Stomach smooth muscle (tissue), 2 donors: ENCODE data around the gene DAPK1.

Experiments
- H3K27ac ChIP-seq: one replicate; pipeline ENCODE4 v1.7.0; 2013; ENCODE audit warnings: mild to moderate bottlenecking, low read length, inconsistent platforms
- H3K27me3 ChIP-seq, 2 donors: one replicate each; pipeline ENCODE4 v1.7.0; 2013; ENCODE audit warnings: low read length in 2 of 2; ENCODE audit not compliant: insufficient read depth in 2 of 2, control insufficient read depth in 1 of 2
- H3K36me3 ChIP-seq, 2 donors: one replicate each; pipeline ENCODE4 v1.7.0; 2013; ENCODE audit warnings: low read length in 2 of 2; ENCODE audit not compliant: control insufficient read depth in 2 of 2, insufficient read depth in 2 of 2
- H3K4me1 ChIP-seq: one replicate; pipeline ENCODE4 v1.7.0; 2013; ENCODE audit warnings: low read length; ENCODE audit not compliant: control insufficient read depth, insufficient read depth
- H3K4me3 ChIP-seq, 2 donors: one replicate each; pipeline ENCODE4 v1.7.0; 2013; ENCODE audit warnings: low read length in 2 of 2
- H3K9ac ChIP-seq, 2 donors: one replicate each; pipeline ENCODE4 v1.7.0; 2013; ENCODE audit warnings: low read length in 2 of 2, mild to moderate bottlenecking in 1 of 2
- H3K9me3 ChIP-seq, 2 donors: one replicate each; pipeline ENCODE4 v1.7.0; 2013; ENCODE audit warnings: low read length in 2 of 2; ENCODE audit not compliant: control insufficient read depth in 2 of 2
- donor health status: healthy.
- donor health status: Pancreatic carcinoma.

The DAPK1 gene

DNA sequence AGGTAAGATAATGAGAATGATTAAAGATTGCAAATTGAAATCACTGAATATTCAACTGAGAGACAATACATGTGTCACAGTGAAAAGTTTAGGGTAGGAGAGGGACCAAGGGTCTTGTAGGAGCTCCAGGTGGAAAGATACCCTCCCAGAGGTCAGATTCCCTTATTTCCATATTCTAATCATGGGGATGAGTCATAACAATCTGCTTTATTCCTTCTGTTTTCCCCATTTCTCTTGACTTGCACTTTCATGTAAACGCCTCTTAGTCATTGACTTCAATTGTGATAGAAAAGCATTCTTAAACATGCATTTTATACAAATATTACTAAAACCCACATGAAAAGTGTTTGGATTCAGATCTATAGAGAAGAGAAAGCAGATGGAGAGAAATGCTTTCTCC lies 147.0 kb downstream of the DAPK1 start:
- no peak overlapping the region for H3K4me3 ChIP-seq
- no peaks in the 10 kb centered on the region for H3K9me3 ChIP-seq
- H3K27me3 ChIP-seq: no peaks in the 10 kb centered on the region
- H3K4me1 ChIP-seq: peaks cover 33% of the 10 kb centered on the region
- no peak overlapping the region for H3K9ac ChIP-seq
- no peak overlapping the region for H3K27ac ChIP-seq
- H3K36me3 ChIP-seq: peaks cover 29 to 34% of the 10 kb centered on the region in 2 donors

DNA sequence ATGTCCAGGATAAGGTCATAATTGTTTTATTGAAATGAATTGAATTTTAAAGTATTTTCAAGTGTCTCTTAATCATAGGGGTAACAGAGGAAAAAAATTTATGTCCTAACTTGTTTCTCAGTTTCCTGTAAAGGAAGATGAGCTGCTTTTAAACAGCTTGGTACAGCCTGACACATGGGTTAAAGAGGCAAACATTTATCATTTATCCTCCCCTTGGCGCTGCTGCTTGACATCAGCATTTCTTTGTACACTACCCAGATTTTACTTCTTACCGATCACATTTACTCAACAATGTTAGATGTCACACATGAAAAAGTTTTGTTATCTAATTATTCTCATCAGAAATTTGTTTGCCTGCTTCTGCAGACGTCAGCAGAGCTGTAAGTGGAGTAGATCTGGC lies 148.9 kb downstream of the DAPK1 start:
- peaks cover 32 to 49% of the 10 kb centered on the region in 2 donors for H3K36me3 ChIP-seq

DNA sequence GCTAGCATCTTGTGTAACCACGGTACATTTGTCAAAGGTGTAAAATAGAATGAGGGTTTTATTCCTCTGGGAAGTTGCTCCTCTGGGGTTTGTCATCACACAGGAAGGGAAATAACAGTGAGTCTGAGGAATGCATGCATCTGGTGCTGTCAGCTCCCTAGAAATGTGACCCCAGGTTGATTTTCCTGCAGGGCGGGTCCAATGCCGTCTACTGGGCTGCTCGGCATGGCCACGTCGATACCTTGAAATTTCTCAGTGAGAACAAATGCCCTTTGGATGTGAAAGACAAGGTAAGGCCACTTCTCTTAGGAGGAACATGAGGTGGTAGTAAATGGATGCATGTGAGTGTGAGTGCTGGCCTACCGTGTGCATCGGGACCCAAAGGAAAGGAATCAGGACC lies 149.4 kb downstream of the DAPK1 start:
- Histone ChIP-seq H3K27ac (no peak overlapping the region), H3K36me3 (peaks cover 33 to 50% of the 10 kb centered on the region in 2 donors)

More for the DNA sequence above, 148.9 kb downstream of the DAPK1 start:
- Histone ChIP-seq H3K27me3 (no peaks in the 10 kb centered on the region), H3K4me1 (peaks cover 15% of the 10 kb centered on the region), H3K27ac (no peak overlapping the region), H3K4me3 (no peak overlapping the region), H3K9me3 (no peaks in the 10 kb centered on the region), H3K9ac (no peak overlapping the region)

DNA sequence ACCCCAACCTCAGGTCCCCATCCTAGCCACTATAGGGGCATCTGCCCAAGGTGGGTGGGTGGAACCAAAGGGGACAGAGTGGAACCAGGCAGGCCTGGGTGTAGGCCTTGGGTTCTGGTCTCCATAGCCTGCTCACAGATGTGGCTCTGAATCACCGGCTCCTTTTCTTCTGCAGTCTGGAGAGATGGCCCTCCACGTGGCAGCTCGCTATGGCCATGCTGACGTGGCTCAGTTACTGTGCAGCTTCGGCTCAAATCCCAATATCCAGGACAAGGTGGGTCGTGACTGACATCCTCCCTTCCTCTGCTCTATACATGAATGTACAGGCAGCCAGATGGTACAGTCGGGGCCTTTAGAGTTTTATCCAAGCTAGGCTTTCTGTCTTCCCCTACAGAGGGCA lies 150.9 kb downstream of the DAPK1 start:
- Histone ChIP-seq H3K4me1 (peaks cover 3% of the 10 kb centered on the region), H3K36me3 (peaks cover 33 to 50% of the 10 kb centered on the region in 2 donors), H3K9me3 (no peaks in the 10 kb centered on the region), H3K4me3 (no peak overlapping the region), H3K27me3 (no peaks in the 10 kb centered on the region), H3K9ac (no peak overlapping the region), H3K27ac (no peak overlapping the region)

More for the DNA sequence above, 149.4 kb downstream of the DAPK1 start:
- peaks cover 15% of the 10 kb centered on the region for H3K4me1 ChIP-seq
- H3K4me3 ChIP-seq: no peak overlapping the region
- no peak overlapping the region for H3K9ac ChIP-seq
- no peaks in the 10 kb centered on the region for H3K27me3 ChIP-seq
- H3K9me3 ChIP-seq: no peaks in the 10 kb centered on the region

DNA sequence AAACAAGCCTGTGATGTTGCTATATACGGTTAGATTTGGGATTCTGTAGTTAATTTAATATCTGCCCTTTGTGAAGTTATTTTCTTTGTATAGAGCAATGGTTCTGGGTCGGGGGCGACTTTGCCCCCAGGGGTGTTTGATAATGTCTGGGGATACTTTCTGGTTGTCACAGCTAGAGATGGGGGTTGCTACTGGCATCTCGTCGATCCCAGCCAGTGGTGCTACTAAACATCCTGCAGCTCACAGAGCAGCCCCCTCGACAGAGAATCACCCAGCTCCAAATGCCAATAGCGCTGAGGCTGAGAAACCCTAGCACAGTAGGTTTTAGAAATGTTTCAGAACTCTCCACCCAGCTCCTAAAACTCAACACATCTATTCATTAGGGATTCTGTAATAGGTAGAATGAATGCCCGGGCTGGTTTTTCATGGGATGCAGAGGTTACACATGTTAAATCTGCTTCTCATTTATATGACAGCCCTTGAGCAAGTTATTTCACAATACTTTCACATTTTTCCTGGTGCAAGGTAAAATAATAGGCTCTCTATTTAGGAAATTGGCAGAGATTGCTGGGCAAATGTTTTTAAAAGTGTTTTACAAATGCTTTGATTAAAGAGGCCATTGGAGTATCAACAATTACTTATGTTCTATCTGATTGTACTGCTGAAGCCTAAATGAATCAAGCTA lies 153.1 kb downstream of the DAPK1 start:
- Histone ChIP-seq H3K27ac (no peak overlapping the region), H3K36me3 (peaks cover 39 to 56% of the 10 kb centered on the region in 2 donors), H3K4me3 (no peak overlapping the region), H3K9me3 (no peaks in the 10 kb centered on the region), H3K27me3 (no peaks in the 10 kb centered on the region), H3K4me1 (no peaks in the 10 kb centered on the region), H3K9ac (no peak overlapping the region)

DNA sequence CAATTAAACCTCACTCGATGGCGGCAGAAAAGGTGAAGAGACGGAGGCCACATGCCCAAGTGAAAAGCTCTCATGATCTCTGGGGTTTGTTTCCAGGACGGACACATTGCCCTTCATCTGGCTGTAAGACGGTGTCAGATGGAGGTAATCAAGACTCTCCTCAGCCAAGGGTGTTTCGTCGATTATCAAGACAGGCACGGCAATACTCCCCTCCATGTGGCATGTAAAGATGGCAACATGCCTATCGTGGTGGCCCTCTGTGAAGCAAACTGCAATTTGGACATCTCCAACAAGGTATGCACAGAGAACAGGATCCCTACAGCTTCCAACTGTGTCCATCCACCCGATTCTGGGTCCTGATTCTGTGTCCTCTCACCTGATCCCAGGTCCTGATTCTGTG lies 153.8 kb downstream of the DAPK1 start:
- no peak overlapping the region for H3K4me3 ChIP-seq
- H3K36me3 ChIP-seq: peaks cover 35 to 49% of the 10 kb centered on the region in 2 donors
- peaks cover 6% of the 10 kb centered on the region for H3K4me1 ChIP-seq
- no peak overlapping the region for H3K27ac ChIP-seq
- no peak overlapping the region for H3K9ac ChIP-seq
- no peaks in the 10 kb centered on the region for H3K9me3 ChIP-seq
- H3K27me3 ChIP-seq: no peaks in the 10 kb centered on the region

DNA sequence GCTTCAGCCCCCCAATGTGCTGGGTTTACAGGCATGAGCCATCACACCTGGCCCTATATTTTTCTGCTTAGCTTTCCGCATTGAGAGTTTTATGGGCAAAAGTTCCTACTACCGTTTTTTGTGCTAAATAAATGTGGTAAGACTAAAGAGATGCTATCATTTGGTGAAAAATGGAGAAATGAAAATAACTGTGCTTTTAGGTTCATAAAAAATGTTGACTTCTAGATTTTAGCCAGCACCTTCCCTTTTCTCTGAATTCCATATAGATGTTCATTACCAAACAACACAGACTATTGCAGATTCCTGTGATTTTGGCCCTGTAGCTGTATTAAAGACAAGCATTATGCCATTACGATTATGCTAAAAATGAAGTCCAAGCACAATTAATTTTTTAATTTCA lies 156.3 kb downstream of the DAPK1 start:
- Histone ChIP-seq H3K27ac (no peak overlapping the region), H3K4me1 (peaks cover 10% of the 10 kb centered on the region), H3K9ac (no peak overlapping the region), H3K9me3 (no peaks in the 10 kb centered on the region), H3K36me3 (peaks cover 34 to 42% of the 10 kb centered on the region in 2 donors), H3K4me3 (no peak overlapping the region), H3K27me3 (no peaks in the 10 kb centered on the region)

DNA sequence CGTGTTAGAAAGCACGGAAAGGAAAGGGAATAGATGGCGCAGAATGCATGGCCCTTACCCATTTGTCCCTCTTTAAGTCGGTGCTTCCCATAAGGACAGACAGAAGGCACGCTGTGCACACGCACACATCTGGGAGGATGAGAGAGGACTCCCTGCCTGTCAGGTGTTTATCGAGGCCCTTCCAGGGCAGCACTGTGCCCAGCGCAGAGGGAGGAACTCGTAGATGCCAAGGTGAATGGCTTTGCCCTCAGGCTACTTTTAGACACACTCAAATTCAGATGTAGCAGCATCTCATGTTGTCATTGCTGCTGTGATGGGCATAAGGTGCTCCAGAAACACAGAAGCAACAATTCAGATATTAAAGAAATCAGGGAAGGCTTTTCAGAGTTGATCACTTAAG lies 158.1 kb downstream of the DAPK1 start:
- H3K9ac ChIP-seq: no peak overlapping the region
- H3K4me1 ChIP-seq: peaks cover 10% of the 10 kb centered on the region
- no peak overlapping the region for H3K4me3 ChIP-seq
- H3K27ac ChIP-seq: no peak overlapping the region
- H3K36me3 ChIP-seq: peaks cover 27 to 32% of the 10 kb centered on the region in 2 donors
- no peaks in the 10 kb centered on the region for H3K27me3 ChIP-seq
- no peaks in the 10 kb centered on the region for H3K9me3 ChIP-seq

DNA sequence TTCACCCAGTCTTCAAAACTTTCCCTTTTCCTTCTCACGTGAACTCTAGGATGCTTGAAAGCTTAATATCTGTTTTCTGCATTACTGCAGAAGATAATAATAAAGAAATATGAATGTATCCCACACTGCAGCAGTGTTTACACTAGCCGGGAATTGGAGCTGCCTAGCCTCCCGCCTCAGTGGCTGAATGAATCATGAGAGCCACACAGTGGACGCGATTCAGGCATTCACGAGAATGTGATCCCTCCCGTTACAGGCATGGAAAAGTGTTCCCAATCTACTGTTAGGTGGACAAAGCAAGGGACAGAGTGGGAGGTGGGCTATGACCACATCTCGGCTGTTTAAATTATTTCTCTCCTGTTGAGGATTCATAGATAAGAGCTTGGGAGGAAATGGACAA lies 158.8 kb downstream of the DAPK1 start:
- H3K27ac ChIP-seq: peak overlapping the region; percentile 60

DNA sequence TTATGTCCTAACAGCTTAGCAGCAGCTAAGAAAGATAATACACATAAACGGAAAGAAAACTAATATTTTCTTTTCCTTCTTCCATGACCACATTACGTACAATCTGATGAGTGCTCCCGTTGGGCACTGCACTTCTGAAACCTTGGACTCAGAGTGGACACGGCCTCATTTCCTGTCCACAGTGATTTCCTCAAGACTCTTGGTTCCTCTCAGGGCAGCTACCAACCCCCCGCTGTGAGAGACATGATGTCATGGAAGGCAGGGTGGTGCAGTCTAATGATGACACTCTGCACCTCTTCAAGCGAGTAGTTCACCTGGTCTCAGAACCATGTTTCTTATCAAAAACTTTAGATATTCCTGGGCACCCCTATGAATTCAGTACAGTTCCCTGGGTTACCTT lies 159.5 kb downstream of the DAPK1 start:
- H3K27me3 ChIP-seq: no peaks in the 10 kb centered on the region
- H3K4me3 ChIP-seq: no peak overlapping the region
- H3K36me3 ChIP-seq: peaks cover 23 to 24% of the 10 kb centered on the region in 2 donors
- no peaks in the 10 kb centered on the region for H3K9me3 ChIP-seq
- no peak overlapping the region for H3K27ac ChIP-seq
- H3K9ac ChIP-seq: no peak overlapping the region
- peaks cover 10% of the 10 kb centered on the region for H3K4me1 ChIP-seq

More for the DNA sequence above, 158.8 kb downstream of the DAPK1 start:
- Histone ChIP-seq H3K9me3 (no peaks in the 10 kb centered on the region), H3K9ac (no peak overlapping the region), H3K4me3 (no peak overlapping the region), H3K4me1 (peaks cover 10% of the 10 kb centered on the region), H3K36me3 (peaks cover 24 to 25% of the 10 kb centered on the region in 2 donors), H3K27me3 (no peaks in the 10 kb centered on the region)

DNA sequence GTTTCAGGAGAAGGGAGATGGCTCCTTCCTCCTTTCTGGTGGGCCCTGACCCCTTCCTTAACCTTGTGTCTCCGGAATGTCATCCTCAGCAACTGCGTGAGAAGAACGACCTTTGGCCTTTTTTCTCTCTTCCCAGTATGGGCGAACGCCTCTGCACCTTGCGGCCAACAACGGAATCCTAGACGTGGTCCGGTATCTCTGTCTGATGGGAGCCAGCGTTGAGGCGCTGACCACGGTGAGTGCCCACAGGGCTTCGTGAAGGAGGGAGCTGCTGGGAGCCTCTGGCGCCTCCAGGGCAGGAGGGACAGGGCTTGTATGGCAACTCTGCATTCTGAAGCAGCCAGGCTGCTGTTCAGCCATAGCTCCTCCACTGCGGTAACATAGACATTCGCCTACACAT lies 160.2 kb downstream of the DAPK1 start:
- Histone ChIP-seq H3K9me3 (no peaks in the 10 kb centered on the region), H3K27ac (no peak overlapping the region), H3K27me3 (no peaks in the 10 kb centered on the region), H3K4me3 (no peak overlapping the region), H3K9ac (no peak overlapping the region), H3K4me1 (peaks cover 10% of the 10 kb centered on the region), H3K36me3 (peaks cover 23 to 25% of the 10 kb centered on the region in 2 donors)
